PC-9 (cell line): ENCODE measurements around the gene UBE2G1.

Source experiments
- EZH2 ChIP-seq: fragments of 200-600 bp; sonication (generic); IDR thresholded peaks from 2 replicates; pipeline ENCODE4 v1.8.0; 2017; ENCODE audit warnings: antibody characterized with exemption, low read depth
- TF ChIP-seq, protein P1 (sequence below): fragments of 200-600 bp; sonication (generic); conservative IDR thresholded peaks from 2 replicates; pipeline ENCODE4 v1.6.1; 2017; ENCODE audit warnings: mixed run types, antibody characterized with exemption, mild to moderate bottlenecking, moderate library complexity

DNA sequence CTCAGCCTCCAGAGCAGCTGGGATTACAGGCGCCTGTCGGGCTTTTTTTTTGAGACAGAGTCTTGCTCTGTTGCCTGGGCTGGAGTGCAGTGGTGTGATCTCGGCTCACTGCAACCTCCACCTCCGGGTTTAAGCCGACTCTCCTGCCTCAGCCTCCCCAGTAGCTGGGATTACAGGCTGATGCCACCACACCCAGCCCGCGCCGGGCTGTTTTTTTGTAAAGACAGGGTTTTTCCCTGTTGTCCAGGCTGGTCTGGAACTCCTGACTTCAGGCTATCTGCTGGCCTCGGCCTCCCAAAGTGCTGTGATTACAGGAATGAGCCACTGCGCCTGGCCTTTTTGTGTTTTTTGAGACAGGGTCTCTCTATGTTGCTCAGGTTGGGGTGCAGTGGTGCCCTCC is 39.9 kb upstream of the UBE2G1 start:
- TF ChIP-seq, protein P1, sequence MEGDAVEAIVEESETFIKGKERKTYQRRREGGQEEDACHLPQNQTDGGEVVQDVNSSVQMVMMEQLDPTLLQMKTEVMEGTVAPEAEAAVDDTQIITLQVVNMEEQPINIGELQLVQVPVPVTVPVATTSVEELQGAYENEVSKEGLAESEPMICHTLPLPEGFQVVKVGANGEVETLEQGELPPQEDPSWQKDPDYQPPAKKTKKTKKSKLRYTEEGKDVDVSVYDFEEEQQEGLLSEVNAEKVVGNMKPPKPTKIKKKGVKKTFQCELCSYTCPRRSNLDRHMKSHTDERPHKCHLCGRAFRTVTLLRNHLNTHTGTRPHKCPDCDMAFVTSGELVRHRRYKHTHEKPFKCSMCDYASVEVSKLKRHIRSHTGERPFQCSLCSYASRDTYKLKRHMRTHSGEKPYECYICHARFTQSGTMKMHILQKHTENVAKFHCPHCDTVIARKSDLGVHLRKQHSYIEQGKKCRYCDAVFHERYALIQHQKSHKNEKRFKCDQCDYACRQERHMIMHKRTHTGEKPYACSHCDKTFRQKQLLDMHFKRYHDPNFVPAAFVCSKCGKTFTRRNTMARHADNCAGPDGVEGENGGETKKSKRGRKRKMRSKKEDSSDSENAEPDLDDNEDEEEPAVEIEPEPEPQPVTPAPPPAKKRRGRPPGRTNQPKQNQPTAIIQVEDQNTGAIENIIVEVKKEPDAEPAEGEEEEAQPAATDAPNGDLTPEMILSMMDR, result no peak
- no peak for TF ChIP-seq EZH2
